Tibial nerve (tissue), 4 donors: ENCODE results near the gene XKR7. TPM values are rescaled to one million over a fixed set of nuclear protein-coding genes. Genes with fewer than 3 reads are reported as not detected.
A peak's percentile ranks its signal among the peaks of the same experiment; 100 is the strongest.
"Not testable (repeated sequence)": the region's sequence is repeated elsewhere in the genome, so short reads cannot be mapped to it uniquely, and the experiment has no call there.

Experiments used
- DNase-seq, 2 donors: peaks; one replicate each; pipeline ENCODE4 v3.0.0-alpha.2; 2019; ENCODE audit warnings: low spot score in 2 of 2
- H3K27ac ChIP-seq, 4 donors: fragments of 200-600 bp; sonication (generic) in 3 of 4; one replicate each; pipeline ENCODE4 v1.5.1; 2017 to 2019; ENCODE audit warnings: mild to moderate bottlenecking in 1 of 4
- H3K27me3 ChIP-seq, 2 donors: fragments of 200-600 bp; sonication (generic) in 1 of 2; one replicate each; pipeline versions ENCODE4 v1.5.1 to v1.6.0; 2017 to 2019
- H3K36me3 ChIP-seq, 3 donors: fragments of 200-600 bp; sonication (generic); one replicate each; pipeline ENCODE4 v1.5.1; 2018 to 2019
- H3K4me1 ChIP-seq, 4 donors: fragments of 200-600 bp; sonication (generic) in 3 of 4; one replicate each; pipeline ENCODE4 v1.5.1; 2017 to 2019
- H3K4me3 ChIP-seq, 4 donors: fragments of 200-600 bp; sonication (generic) in 3 of 4; one replicate each; pipeline ENCODE4 v1.5.1; 2017 to 2019; ENCODE audit warnings: mild to moderate bottlenecking in 1 of 4, moderate library complexity in 1 of 4
- H3K9me3 ChIP-seq, 4 donors: fragments of 200-600 bp; sonication (generic) in 3 of 4; one replicate each; pipeline ENCODE4 v1.5.1; 2017 to 2019
- CTCF ChIP-seq, 5 experiments: fragments of 200-600 bp in 3 of 5; fragments of 450-650 bp in 2 of 5; sonication (generic) in 3 of 5; IDR thresholded peaks; one replicate each; pipeline ENCODE4 v1.5.1; 2016 to 2019; ENCODE audit warnings: antibody characterized with exemption in 5 of 5, mild to moderate bottlenecking in 3 of 5, moderate library complexity in 2 of 5
- EP300 ChIP-seq, 2 donors: sonication (generic); formaldehyde crosslinking; IDR thresholded peaks; one replicate each; pipeline ENCODE4 v1.6.1; 2017; ENCODE audit warnings: antibody characterized with exemption in 2 of 2, mild to moderate bottlenecking in 1 of 2
- POLR2A ChIP-seq, 2 donors: fragments of 450-650 bp; IDR thresholded peaks; one replicate each; pipeline ENCODE4 v1.6.1; 2017; ENCODE audit warnings: antibody characterized with exemption in 2 of 2, mild to moderate bottlenecking in 2 of 2, moderate library complexity in 2 of 2
- WGBS, 2 donors: methylation state at CpG; one replicate each; pipeline ENCODE4 v1.1.5; 2018; 5-methylcytosine and 5-hydroxymethylcytosine counted together
- total RNA-seq, 4 donors: library from RNA; depleted of rRNA; stranded (reverse); fragments of >200 nt; gene quantifications; one replicate each; pipeline ENCODE4 v1.1.0, GENCODE V29; 2016

The XKR7 gene
- total RNA-seq, 4 donors from 2014 or later, result not detected

DNA sequence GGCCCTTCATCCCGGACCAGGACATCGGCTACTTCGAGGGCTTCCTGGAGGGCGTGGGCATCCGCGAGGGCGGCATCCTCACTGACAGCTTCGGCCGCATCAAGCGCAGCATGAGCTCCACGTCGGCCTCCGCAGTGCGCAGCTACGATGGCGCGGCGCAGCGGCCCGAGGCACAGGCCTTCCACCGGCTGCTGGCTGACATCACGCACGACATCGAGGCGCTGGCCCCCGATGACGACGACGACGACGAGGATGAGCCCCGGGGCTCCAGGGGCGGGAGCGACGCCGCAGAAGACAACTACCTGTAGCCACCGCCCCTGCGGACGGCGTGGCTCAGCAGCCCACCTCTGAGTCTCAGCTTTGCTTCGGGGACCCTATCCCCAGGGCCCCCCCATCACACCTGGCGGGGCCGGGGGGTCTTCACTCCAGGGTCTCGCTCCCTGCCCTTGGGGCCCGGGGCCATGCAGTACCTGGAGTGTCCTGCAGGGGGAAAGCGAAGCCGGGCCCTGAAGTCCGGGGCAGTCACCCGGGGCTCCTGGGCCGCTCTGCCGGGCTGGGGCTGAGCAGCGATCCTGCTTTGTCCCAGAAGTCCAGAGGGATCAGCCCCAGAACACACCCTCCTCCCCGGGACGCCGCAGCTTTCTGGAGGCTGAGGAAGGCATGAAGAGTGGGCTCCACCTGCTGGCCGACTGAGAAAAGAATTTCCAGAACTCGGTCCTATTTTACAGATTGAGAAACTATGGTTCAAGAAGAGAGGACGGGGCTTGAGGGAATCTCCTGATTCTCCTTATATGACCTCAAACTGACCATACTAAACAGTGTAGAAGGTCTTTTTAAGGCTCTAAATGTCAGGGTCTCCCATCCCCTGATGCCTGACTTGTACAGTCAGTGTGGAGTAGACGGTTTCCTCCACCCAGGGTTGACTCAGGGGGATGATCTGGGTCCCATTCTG is 63.3 kb downstream of the XKR7 start:
- H3K36me3 ChIP-seq, result no peaks in the 10 kb centered on the region
- 19 to 26% methylated on average over 33 to 48 of the region's 59 CpGs for WGBS, 2 donors
- peak; percentile 66 to 71 for DNase-seq
- peaks cover 0 to 18% of the 10 kb centered on the region in 2 donors for H3K27me3 ChIP-seq
- peak overlapping the region in 2 of 4 donors; percentile 12 to 31 for H3K4me3 ChIP-seq
- no peaks in the 10 kb centered on the region for H3K9me3 ChIP-seq
- no peak for TF ChIP-seq POLR2A (IDR thresholded peaks at IDR 0.05)
- no peak for TF ChIP-seq EP300 (IDR thresholded peaks at IDR 0.05)
- TF ChIP-seq CTCF (IDR thresholded peaks at IDR 0.05), result peak; percentile 76 to 92 (median 88)
- peaks cover 0 to 12% (median 8%) of the 10 kb centered on the region in 4 donors for H3K4me1 ChIP-seq
- no peak overlapping the region for H3K27ac ChIP-seq

GRCh38 chr20:32033316-32033715 is 65.4 kb downstream of the XKR7 start:
- Histone ChIP-seq H3K27me3 (peaks cover 0 to 18% of the 10 kb centered on the region in 2 donors), H3K4me1 (peaks cover 0 to 12% (median 8%) of the 10 kb centered on the region in 4 donors), H3K36me3 (no peaks in the 10 kb centered on the region), H3K4me3 (no peak overlapping the region), H3K9me3 (no peaks in the 10 kb centered on the region), H3K27ac (no peak overlapping the region)
- no peak for TF ChIP-seq POLR2A (IDR thresholded peaks at IDR 0.05)
- no peak for TF ChIP-seq CTCF (IDR thresholded peaks at IDR 0.05)
- no peak for TF ChIP-seq EP300 (IDR thresholded peaks at IDR 0.05)
- no peak for DNase-seq
- 62 to 63% methylated on average over 2 of the region's 2 CpGs for WGBS, 2 donors

- not testable (repeated sequence) for H3K27ac ChIP-seq, H3K4me3 ChIP-seq, H3K36me3 ChIP-seq, H3K9me3 ChIP-seq, DNase-seq
- H3K4me1 ChIP-seq, result peaks cover 0 to 12% (median 8%) of the 10 kb centered on the region in 4 donors
- H3K27me3 ChIP-seq, result peaks cover 0 to 20% of the 10 kb centered on the region in 2 donors
- 86% methylated on average over 3 of the region's 3 CpGs for WGBS, 2 donors
Measured at GRCh38 chr20:32033721-32034120, 65.8 kb downstream of the XKR7 start.

DNA sequence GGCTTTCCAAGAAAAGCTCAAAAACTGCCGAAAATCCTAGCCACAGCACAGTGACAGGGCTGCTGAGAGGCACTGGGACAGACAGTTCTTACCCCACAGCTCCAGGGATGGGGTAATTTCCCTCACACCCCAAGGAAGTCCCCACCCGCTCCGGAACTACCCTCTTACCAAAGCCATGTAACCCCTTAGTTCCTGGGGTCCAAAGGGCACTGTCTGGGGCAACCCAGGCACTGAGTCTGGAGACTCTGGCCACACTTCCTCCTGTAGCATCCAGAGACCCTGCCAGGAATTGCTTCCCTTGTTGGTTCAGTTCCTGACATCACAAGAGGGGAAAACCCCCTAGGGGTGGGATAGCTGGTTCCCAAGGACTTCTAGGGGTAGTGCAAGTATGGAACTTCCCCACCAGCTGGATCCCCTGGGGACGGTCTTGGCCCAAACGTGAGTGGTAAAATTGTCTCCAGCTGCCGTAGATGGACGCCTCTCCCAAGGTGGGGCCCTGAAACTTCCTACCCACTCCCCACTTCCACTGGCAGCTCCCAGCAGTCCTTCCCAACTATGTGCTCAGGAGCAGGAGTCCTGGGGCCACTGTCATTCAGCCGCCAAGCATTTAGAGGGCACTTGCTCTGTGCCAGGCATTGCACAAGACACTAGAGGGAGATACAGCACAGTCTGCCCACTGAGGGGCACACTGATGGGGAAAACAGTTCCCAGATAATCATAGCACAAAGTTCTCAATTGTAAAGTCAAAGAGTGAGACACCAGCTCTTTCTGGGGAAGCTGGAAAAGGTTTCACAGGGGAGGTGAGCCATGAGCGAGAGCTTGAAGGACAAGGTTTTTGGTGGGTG is 66.9 kb downstream of the XKR7 start:
- 37 to 45% methylated on average over 9 of the region's 9 CpGs for WGBS, 2 donors
- H3K36me3 ChIP-seq, result no peaks in the 10 kb centered on the region
- H3K27ac ChIP-seq, result no peak overlapping the region
- peaks cover 0 to 20% of the 10 kb centered on the region in 2 donors for H3K27me3 ChIP-seq
- DNase-seq, result no peak
- H3K4me3 ChIP-seq, result no peak overlapping the region
- TF ChIP-seq POLR2A (IDR thresholded peaks at IDR 0.05), result no peak
- TF ChIP-seq CTCF (IDR thresholded peaks at IDR 0.05), result peak in 1 of 5 experiments; percentile 18
- no peaks in the 10 kb centered on the region for H3K9me3 ChIP-seq
- peaks cover 0 to 12% (median 8%) of the 10 kb centered on the region in 4 donors for H3K4me1 ChIP-seq

- no peak for DNase-seq
- Histone ChIP-seq H3K4me3 (no peak overlapping the region), H3K27ac (no peak overlapping the region), H3K36me3 (no peaks in the 10 kb centered on the region), H3K9me3 (no peaks in the 10 kb centered on the region), H3K4me1 (peaks cover 0 to 12% (median 8%) of the 10 kb centered on the region in 4 donors), H3K27me3 (peaks cover 0 to 25% of the 10 kb centered on the region in 2 donors)
- TF ChIP-seq POLR2A (IDR thresholded peaks at IDR 0.05) (no peak), CTCF (IDR thresholded peaks at IDR 0.05) (no peak), EP300 (IDR thresholded peaks at IDR 0.05) (no peak)
- WGBS, 2 donors, result 82 to 86% methylated on average over 8 of the region's 8 CpGs
Measured at GRCh38 chr20:32035426-32035779, 67.5 kb downstream of the XKR7 start.
